Sigmoid colon (tissue), 3 donors: ENCODE results near the gene KATNAL2.
"Not testable (repeated sequence)": the region's sequence is repeated elsewhere in the genome, so short reads cannot be mapped to it uniquely, and the experiment has no call there.

ENCODE experiments used
- CTCF ChIP-seq, 4 experiments: fragments of 450-650 bp in 3 of 4; fragments of 200-600 bp in 1 of 4; IDR thresholded peaks; one replicate each; pipeline ENCODE4 v1.5.1; 2016 to 2019; ENCODE audit warnings: antibody characterized with exemption in 4 of 4, mild to moderate bottlenecking in 3 of 4, moderate library complexity in 2 of 4
- POLR2A ChIP-seq, 2 donors: fragments of 450-650 bp; IDR thresholded peaks; one replicate each; pipeline ENCODE4 v1.6.1; 2016; ENCODE audit warnings: antibody characterized with exemption in 2 of 2, mild to moderate bottlenecking in 2 of 2, moderate library complexity in 2 of 2

- TF ChIP-seq CTCF, POLR2A (IDR thresholded peaks at IDR 0.05): not testable (repeated sequence)
Measured at GRCh38 chr18:47023769-47024465, 106.5 kb downstream of the KATNAL2 start.
